CD4-positive, alpha-beta T cell (primary cell): ENCODE results near the gene C1QTNF9. TPM values are rescaled to one million over a fixed set of nuclear protein-coding genes. Genes with fewer than 3 reads are reported as not detected.
"Not testable (repeated sequence)": the region's sequence is repeated elsewhere in the genome, so short reads cannot be mapped to it uniquely, and the experiment has no call there.

Experiments
- ATAC-seq: fragments of 200-7000 bp; cut with Tn5 transposase; one replicate; pipeline ENCODE4 v1.10.0; 2022; ENCODE audit warnings: mild to moderate bottlenecking; ENCODE audit not compliant: poor library complexity
- CTCF ChIA-PET: fragments of 350-600 bp; sonication (Branson Sonifier 250); formaldehyde crosslinking; loops from one replicate; lab custom pipeline; 2021; ENCODE audit warnings: antibody characterized with exemption, inconsistent platforms; lab: Charles Lee
- POLR2A ChIA-PET: fragments of 350-600 bp; sonication (Branson Sonifier 250); formaldehyde crosslinking; loops from one replicate; lab custom pipeline; 2021; ENCODE audit warnings: antibody characterized with exemption, inconsistent platforms; lab: Charles Lee
- DNase-seq, 14 experiments: peaks; one replicate each; pipeline ENCODE4 v3.0.0-alpha.2; 2013 to 2020; ENCODE audit warnings: mixed read lengths in 2 of 14
- H3K27ac ChIP-seq, 2 donors: one replicate each; pipeline versions ENCODE4 v1.5.1 to v1.7.0; 2013; ENCODE audit warnings: low read length in 2 of 2, low read depth in 1 of 2, mild to moderate bottlenecking in 1 of 2
- H3K27me3 ChIP-seq, 2 experiments: 1 replicate in 1 of 2; 2 replicates in 1 of 2; pipeline versions ENCODE4 v1.6.1 to v1.7.0; 2013; ENCODE audit warnings: low read length in 2 of 2, control low read depth in 1 of 2, mild to moderate bottlenecking in 1 of 2, moderate library complexity in 1 of 2; ENCODE audit not compliant: insufficient read depth in 2 of 2, control insufficient read depth in 1 of 2
- H3K36me3 ChIP-seq: one replicate; pipeline ENCODE4 v1.6.1; 2013; ENCODE audit warnings: low read length, control low read depth; ENCODE audit not compliant: insufficient read depth
- H3K4me1 ChIP-seq: one replicate; pipeline ENCODE4 v1.6.1; 2013; ENCODE audit warnings: low read length, control low read depth; ENCODE audit not compliant: insufficient read depth
- H3K4me3 ChIP-seq: one replicate; pipeline ENCODE4 v1.5.1; 2013; ENCODE audit warnings: mild to moderate bottlenecking, low read length, moderate library complexity
- H3K9me3 ChIP-seq, 2 experiments: 1 replicate in 1 of 2; 2 replicates in 1 of 2; pipeline versions ENCODE4 v1.6.1 to v1.7.0; 2013; ENCODE audit warnings: low read length in 2 of 2, mild to moderate bottlenecking in 2 of 2, control low read depth in 1 of 2, moderate library complexity in 1 of 2; ENCODE audit not compliant: control insufficient read depth in 1 of 2, insufficient read depth in 1 of 2
- H3K27ac Mint-ChIP-seq: one replicate; pipeline ENCODE4 v1.8.0; 2020; ENCODE audit warnings: mixed read lengths
- H3K27me3 Mint-ChIP-seq: one replicate; pipeline ENCODE4 v1.8.0; 2021; ENCODE audit warnings: mixed read lengths
- H3K36me3 Mint-ChIP-seq: one replicate; pipeline ENCODE4 v1.8.0; 2021; ENCODE audit warnings: low read depth, mixed read lengths
- H3K4me1 Mint-ChIP-seq: one replicate; pipeline ENCODE4 v1.8.0; 2021; ENCODE audit warnings: low read depth, mixed read lengths
- H3K4me3 Mint-ChIP-seq: one replicate; pipeline ENCODE4 v1.8.0; 2020; ENCODE audit warnings: mild to moderate bottlenecking, mixed read lengths
- H3K9me3 Mint-ChIP-seq: one replicate; pipeline ENCODE4 v1.8.0; 2020; ENCODE audit warnings: mixed read lengths
- CTCF ChIP-seq: fragments of 200-600 bp; IDR thresholded peaks from one replicate; pipeline ENCODE4 v1.8.0; 2022; ENCODE audit warnings: antibody characterized with exemption, mild to moderate bottlenecking
- intact Hi-C, 2 experiments: fragments of 100-400 bp; cut with DNase I in 1 of 2; cut with micrococcal nuclease in 1 of 2; formaldehyde crosslinking; loops; one replicate each; pipeline versions ENCODE4 v1.15.1 to v1.9.0; 2023 to 2025; cut with DNase I, micrococcal nuclease
- polyA plus RNA-seq, 2 donors: library from polyadenylated mRNA; unstranded; fragments of 120-200 nt; gene quantifications; one replicate each; pipeline ENCODE4 v1.2.1, GENCODE V29; 2013
- total RNA-seq, 174 experiments: library from RNA in 2 of 174; stranded (reverse) in 2 of 174; gene quantifications; one replicate each; pipeline ENCODE4 v1.2.3 and lab custom pipeline; 2021 to 2026

The C1QTNF9 gene, protein sequence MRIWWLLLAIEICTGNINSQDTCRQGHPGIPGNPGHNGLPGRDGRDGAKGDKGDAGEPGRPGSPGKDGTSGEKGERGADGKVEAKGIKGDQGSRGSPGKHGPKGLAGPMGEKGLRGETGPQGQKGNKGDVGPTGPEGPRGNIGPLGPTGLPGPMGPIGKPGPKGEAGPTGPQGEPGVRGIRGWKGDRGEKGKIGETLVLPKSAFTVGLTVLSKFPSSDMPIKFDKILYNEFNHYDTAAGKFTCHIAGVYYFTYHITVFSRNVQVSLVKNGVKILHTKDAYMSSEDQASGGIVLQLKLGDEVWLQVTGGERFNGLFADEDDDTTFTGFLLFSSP
- not detected for total RNA-seq
- polyA plus RNA-seq (2013, experiment 1 of 2): not detected
- 0.15 TPM for polyA plus RNA-seq (2013, experiment 2 of 2)
- 0 to 2.0 (median 0.27) reads per million in 172 experiments for total RNA-seq (lab: John Stamatoyannopoulos, UW)

GRCh38 chr13:24309300-24309699 is at the start of gene C1QTNF9:
C1QTNF9 (plus strand) TSS chr13:24309580; CDS start chr13:24316004, 6,424 bp downstream.
- CTCF ChIA-PET, H3K9me3 ChIP-seq, ATAC-seq, DNase-seq, H3K4me3 ChIP-seq, H3K4me1 Mint-ChIP-seq, H3K27ac Mint-ChIP-seq, H3K27me3 Mint-ChIP-seq, H3K4me1 ChIP-seq, H3K4me3 Mint-ChIP-seq, H3K27ac ChIP-seq, H3K9me3 Mint-ChIP-seq, H3K27me3 ChIP-seq: not testable (repeated sequence)
- POLR2A ChIA-PET: interaction anchor here (0.5 kb wide), 1 partner anchor 17 kb away, joined by 3 read pairs; no protein-coding TSS in a partner anchor
- intact Hi-C loops: loop anchor here in 1 of 2 experiments (5.0 kb wide), 1 partner anchor 57 kb away; no protein-coding TSS in a partner anchor
- H3K36me3 Mint-ChIP-seq: peaks cover 25% of the 10 kb centered on the region
- peaks cover 27% of the 10 kb centered on the region for H3K36me3 ChIP-seq

GRCh38 chr13:24261566-24261965 is 47.8 kb upstream of the C1QTNF9 start:
- Mint-ChIP-seq H3K9me3 (no peaks in the 10 kb centered on the region), H3K27ac (peak overlapping the region; percentile 97), H3K36me3 (peaks cover 50% of the 10 kb centered on the region), H3K27me3 (no peaks in the 10 kb centered on the region), H3K4me3 (peak overlapping the region; percentile 81), H3K4me1 (peaks cover 91% of the 10 kb centered on the region)
- H3K4me3 ChIP-seq: no peak overlapping the region
- ChIA-PET POLR2A (interaction anchor here (0.7 to 15.3 kb wide), 7 partner anchors 9 to 45 kb away, joined by 3 to 596 read pairs (median 4); no protein-coding TSS in a partner anchor), CTCF (interaction anchor here (0.9 to 1.8 kb wide), 3 partner anchors 9 to 13 kb away, joined by 3 to 10 read pairs (median 3); no protein-coding TSS in a partner anchor)
- H3K36me3 ChIP-seq: peaks cover 30% of the 10 kb centered on the region
- H3K27me3 ChIP-seq: no peaks in the 10 kb centered on the region
- DNase-seq (peak in 6 of 14 experiments; percentile 36 to 84 (median 69)), ATAC-seq (peak; percentile 68)
- no peaks in the 10 kb centered on the region for H3K9me3 ChIP-seq
- H3K4me1 ChIP-seq: peaks cover 77% of the 10 kb centered on the region
- H3K27ac ChIP-seq: peak overlapping the region; percentile 19 to 59
- no peak for TF ChIP-seq CTCF
- intact Hi-C loops: loop anchor here in 1 of 2 experiments (1.0 kb wide), 1 partner anchor 9 kb away; no protein-coding TSS in a partner anchor

- H3K27ac Mint-ChIP-seq: peak overlapping the region; percentile 97
- Histone ChIP-seq H3K4me3 (no peak overlapping the region), H3K9me3 (no peaks in the 10 kb centered on the region), H3K4me1 (peaks cover 79% of the 10 kb centered on the region), H3K27me3 (no peaks in the 10 kb centered on the region), H3K27ac (peak overlapping the region; percentile 81 to 82), H3K36me3 (peaks cover 12% of the 10 kb centered on the region)
- POLR2A ChIA-PET: interaction anchor here (1.5 to 15.8 kb wide), 7 partner anchors 9 to 249 kb away, joined by 4 to 596 read pairs (median 7); partner anchors contain the start of gene PARP4
- H3K9me3 Mint-ChIP-seq: no peaks in the 10 kb centered on the region
- H3K36me3 Mint-ChIP-seq: peaks cover 45% of the 10 kb centered on the region
- DNase-seq (no peak), ATAC-seq (no peak)
- peaks cover 95% of the 10 kb centered on the region for H3K4me1 Mint-ChIP-seq
- no peak for TF ChIP-seq CTCF
- peak overlapping the region; percentile 86 for H3K4me3 Mint-ChIP-seq
- CTCF ChIA-PET: interaction anchor here (1.9 to 3.5 kb wide), 3 partner anchors 9 to 35 kb away, joined by 9 to 21 read pairs (median 9); no protein-coding TSS in a partner anchor
- intact Hi-C loops: loop anchor here in 1 of 2 experiments (1.0 kb wide), 1 partner anchor 9 kb away; no protein-coding TSS in a partner anchor
- H3K27me3 Mint-ChIP-seq: no peaks in the 10 kb centered on the region
Measured at GRCh38 chr13:24263632-24264031, 45.7 kb upstream of the C1QTNF9 start.
